ENCODE measurements around the gene CASZ1. TPM values are rescaled to one million over a fixed set of nuclear protein-coding genes. Genes with fewer than 3 reads are reported as not detected.

The CASZ1 gene
- total RNA-seq, 2 donors from 2014 or later, result 44.3 to 50.3 TPM

- Histone ChIP-seq H3K9me3 (no peaks in the 10 kb centered on the region), H3K36me3 (peaks cover 49% of the 10 kb centered on the region), H3K4me1 (peaks cover 0 to 42% of the 10 kb centered on the region in 2 donors), H3K27ac (no peak overlapping the region), H3K4me3 (no peak overlapping the region), H3K27me3 (no peaks in the 10 kb centered on the region)
- DNase-seq (ENCODE audit: low spot score), result no peak
- TF ChIP-seq CTCF (IDR thresholded peaks at IDR 0.05), result no peak
Observed at GRCh38 chr1:10642403-10643080, 153.9 kb downstream of the CASZ1 start.

- peaks cover 45% of the 10 kb centered on the region for H3K36me3 ChIP-seq
Observed at GRCh38 chr1:10641976-10642375, 154.5 kb downstream of the CASZ1 start.

GRCh38 chr1:10640843-10641553 lies 155.4 kb downstream of the CASZ1 start:
- peaks cover 45% of the 10 kb centered on the region for H3K36me3 ChIP-seq
- no peak for TF ChIP-seq CTCF (IDR thresholded peaks at IDR 0.05)
- H3K4me3 ChIP-seq, result no peak overlapping the region
- no peak for DNase-seq (ENCODE audit: low spot score)
- H3K27ac ChIP-seq, result peak overlapping the region; percentile 25 to 62
- H3K4me1 ChIP-seq, result peaks cover 0 to 34% of the 10 kb centered on the region in 2 donors
- H3K9me3 ChIP-seq, result no peaks in the 10 kb centered on the region
- H3K27me3 ChIP-seq, result no peaks in the 10 kb centered on the region

More at GRCh38 chr1:10641976-10642375, 154.5 kb downstream of the CASZ1 start:
- H3K4me1 ChIP-seq, result peaks cover 0 to 41% of the 10 kb centered on the region in 2 donors
- no peak overlapping the region for H3K27ac ChIP-seq
- H3K27me3 ChIP-seq, result no peaks in the 10 kb centered on the region
- H3K4me3 ChIP-seq, result no peak overlapping the region
- H3K9me3 ChIP-seq, result no peaks in the 10 kb centered on the region
- no peak for DNase-seq (ENCODE audit: low spot score)
- no peak for TF ChIP-seq CTCF (IDR thresholded peaks at IDR 0.05)

GRCh38 chr1:10639775-10640578 lies 156.5 kb downstream of the CASZ1 start:
- Histone ChIP-seq H3K36me3 (peaks cover 38% of the 10 kb centered on the region), H3K4me1 (peaks cover 0 to 41% of the 10 kb centered on the region in 2 donors), H3K27ac (peak overlapping the region; percentile 25 to 62), H3K9me3 (no peaks in the 10 kb centered on the region), H3K4me3 (no peak overlapping the region), H3K27me3 (no peaks in the 10 kb centered on the region)
- no peak for DNase-seq (ENCODE audit: low spot score)
- no peak for TF ChIP-seq CTCF (IDR thresholded peaks at IDR 0.05)

- peaks cover 0 to 48% of the 10 kb centered on the region in 2 donors for H3K4me1 ChIP-seq
- H3K36me3 ChIP-seq, result peaks cover 31% of the 10 kb centered on the region
- no peak overlapping the region for H3K4me3 ChIP-seq
- no peak for DNase-seq (ENCODE audit: low spot score)
- no peak overlapping the region for H3K27ac ChIP-seq
- no peak for TF ChIP-seq CTCF (IDR thresholded peaks at IDR 0.05)
- H3K9me3 ChIP-seq, result no peaks in the 10 kb centered on the region
- H3K27me3 ChIP-seq, result no peaks in the 10 kb centered on the region
Observed at GRCh38 chr1:10639011-10639774, 157.3 kb downstream of the CASZ1 start.
